Activated naive CD4-positive, alpha-beta T cell treated with anti-CD3 and anti-CD28 coated beads, Interleukin-2, amount 50 U/mL, for 24 hours (primary cell): ENCODE measurements around the gene ARHGAP20.
A peak's percentile ranks its signal among the peaks of the same experiment; 100 is the strongest.

ENCODE experiments used
- H3K27ac Mint-ChIP-seq: one replicate; pipeline ENCODE4 v1.8.0; 2021; ENCODE audit warnings: mild to moderate bottlenecking, mixed read lengths
- H3K27me3 Mint-ChIP-seq: one replicate; pipeline ENCODE4 v1.8.0; 2021; ENCODE audit warnings: mixed read lengths
- H3K36me3 Mint-ChIP-seq: one replicate; pipeline ENCODE4 v1.8.0; 2021; ENCODE audit warnings: mixed read lengths
- H3K4me1 Mint-ChIP-seq: one replicate; pipeline ENCODE4 v1.8.0; 2021; ENCODE audit warnings: mixed read lengths
- H3K4me3 Mint-ChIP-seq: one replicate; pipeline ENCODE4 v1.8.0; 2021; ENCODE audit warnings: mild to moderate bottlenecking, mixed read lengths
- H3K9me3 Mint-ChIP-seq: one replicate; pipeline ENCODE4 v1.8.0; 2021; ENCODE audit warnings: mixed read lengths

Gene ARHGAP20

DNA sequence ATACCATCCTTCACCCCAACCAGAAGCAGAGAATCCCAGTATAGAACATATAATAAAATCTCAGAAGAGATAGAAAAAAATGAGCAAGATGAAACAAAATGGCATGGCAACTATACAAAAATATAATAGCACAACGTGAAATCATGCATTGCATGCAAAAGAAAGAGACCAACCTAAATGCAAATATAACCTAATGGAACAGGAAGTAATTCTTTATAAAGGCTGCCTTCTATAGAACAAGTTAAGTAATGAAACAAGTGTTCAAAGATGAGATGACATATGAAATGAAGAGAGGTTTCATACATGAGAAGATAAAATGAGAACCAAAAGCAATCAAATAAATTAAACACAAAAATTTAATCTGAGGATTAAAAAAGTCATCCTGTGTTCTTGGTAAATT, 18.5 kb upstream of the ARHGAP20 start:
- no peaks in the 10 kb centered on the region for H3K4me1 Mint-ChIP-seq
- H3K27me3 Mint-ChIP-seq, result peaks cover 21% of the 10 kb centered on the region
- H3K4me3 Mint-ChIP-seq, result no peak overlapping the region
- no peaks in the 10 kb centered on the region for H3K36me3 Mint-ChIP-seq
- H3K9me3 Mint-ChIP-seq, result peaks cover 5% of the 10 kb centered on the region
- H3K27ac Mint-ChIP-seq, result no peak overlapping the region

DNA sequence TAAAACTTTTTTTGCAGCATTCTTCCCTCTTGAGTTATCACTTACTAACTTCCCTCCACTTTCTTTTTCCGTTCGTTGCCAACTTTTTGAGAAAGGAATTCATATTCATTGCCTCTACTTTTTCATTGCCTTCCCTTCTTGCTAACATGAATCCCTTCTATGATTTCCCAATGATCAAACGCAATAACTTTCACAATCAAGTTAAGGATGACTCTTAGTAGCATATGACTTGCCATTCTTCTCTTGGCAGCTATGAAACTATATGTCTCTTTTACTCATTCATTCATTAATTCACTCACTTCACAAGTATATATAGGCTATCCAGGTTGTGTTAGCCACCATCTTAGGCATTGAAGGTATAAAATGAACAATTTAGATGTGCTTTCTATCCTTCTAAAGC, 16.6 kb upstream of the ARHGAP20 start:
- H3K27ac Mint-ChIP-seq, result no peak overlapping the region
- H3K4me1 Mint-ChIP-seq, result no peaks in the 10 kb centered on the region
- H3K27me3 Mint-ChIP-seq, result peaks cover 24% of the 10 kb centered on the region
- H3K4me3 Mint-ChIP-seq, result no peak overlapping the region
- H3K9me3 Mint-ChIP-seq, result peaks cover 5% of the 10 kb centered on the region
- no peaks in the 10 kb centered on the region for H3K36me3 Mint-ChIP-seq

DNA sequence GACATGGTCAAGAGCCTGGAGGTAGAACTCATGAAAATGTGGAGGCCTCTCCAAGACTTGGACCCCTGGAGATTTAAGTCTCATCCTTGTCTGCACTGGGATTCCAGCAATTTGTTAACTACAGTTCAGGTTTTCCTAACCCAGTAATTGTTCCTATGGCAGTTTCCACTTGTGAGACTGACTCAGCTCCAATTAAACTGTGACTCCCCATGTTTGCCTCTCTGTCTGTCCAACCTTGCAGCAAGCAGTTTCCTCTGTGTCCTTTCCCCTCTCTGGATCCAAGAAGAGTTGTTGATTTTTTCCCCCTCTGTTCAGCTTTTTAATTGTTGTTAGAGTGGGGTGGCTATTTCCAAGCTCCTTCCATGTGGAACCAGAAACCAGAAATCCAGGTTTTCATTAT, 16.2 kb upstream of the ARHGAP20 start:
- Mint-ChIP-seq H3K9me3 (peaks cover 5% of the 10 kb centered on the region), H3K4me1 (no peaks in the 10 kb centered on the region), H3K27me3 (peaks cover 25% of the 10 kb centered on the region), H3K4me3 (no peak overlapping the region), H3K36me3 (no peaks in the 10 kb centered on the region), H3K27ac (no peak overlapping the region)

DNA sequence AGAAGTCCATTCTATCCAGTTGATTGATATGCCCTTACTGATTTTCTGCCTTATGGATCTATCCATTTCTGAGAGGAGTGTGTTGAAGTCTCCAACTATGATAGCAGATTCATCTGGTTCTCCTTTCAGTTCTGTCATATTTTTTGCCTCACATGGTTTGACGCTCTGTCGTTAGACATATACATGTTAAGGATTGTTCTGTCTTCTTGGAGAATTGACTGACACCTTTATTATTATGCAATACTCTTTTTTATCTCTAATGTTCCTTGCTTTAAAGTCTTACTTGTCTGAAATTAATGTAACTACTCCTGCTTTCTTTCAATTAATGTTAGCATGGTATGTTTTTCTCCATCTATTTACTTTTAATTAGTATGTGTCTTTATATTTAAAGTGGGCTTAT, 12.1 kb upstream of the ARHGAP20 start:
- Mint-ChIP-seq H3K9me3 (peaks cover 5% of the 10 kb centered on the region), H3K27ac (no peak overlapping the region)

DNA sequence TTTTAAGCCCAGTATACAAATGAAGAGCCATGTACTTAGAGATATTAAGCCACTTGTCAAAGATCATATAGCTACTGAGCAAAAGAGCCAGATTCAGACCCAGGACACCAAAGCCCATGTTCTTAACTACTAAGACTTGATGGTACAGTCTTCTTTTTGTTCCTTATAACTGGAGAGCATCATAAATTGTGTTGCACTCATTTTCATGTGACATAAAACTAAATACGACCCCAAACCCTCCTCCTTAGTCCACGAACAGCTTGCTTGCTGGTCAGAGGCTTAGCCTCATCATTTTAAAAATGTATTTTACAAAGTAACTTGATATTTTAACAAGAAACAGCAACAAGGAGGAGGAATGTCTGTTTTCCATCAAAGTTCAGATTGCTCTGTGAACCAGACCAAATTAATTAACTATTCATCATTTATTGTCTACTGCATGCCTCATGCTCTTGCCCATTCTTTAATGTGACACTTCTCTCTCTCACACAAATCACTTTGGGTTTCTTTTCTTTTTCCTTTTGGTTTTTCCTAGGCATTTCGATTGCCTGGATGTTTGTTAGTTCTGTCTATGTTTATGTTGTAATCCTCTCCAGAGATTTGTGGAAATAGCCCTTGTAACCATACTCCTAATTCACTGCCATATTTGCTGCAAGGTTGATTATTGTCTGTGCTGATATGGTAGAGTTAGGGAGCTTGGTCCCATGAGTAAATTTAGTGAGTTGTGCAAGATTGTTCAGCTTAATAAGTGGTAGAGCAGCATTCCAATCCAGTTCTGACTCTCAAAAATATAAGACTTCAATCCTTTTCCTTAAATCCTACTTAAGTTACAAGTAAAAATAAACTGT, 8.4 kb upstream of the ARHGAP20 start:
- Mint-ChIP-seq H3K27me3 (peaks cover 9% of the 10 kb centered on the region), H3K27ac (no peak overlapping the region), H3K36me3 (no peaks in the 10 kb centered on the region), H3K9me3 (no peaks in the 10 kb centered on the region), H3K4me3 (no peak overlapping the region), H3K4me1 (no peaks in the 10 kb centered on the region)

More for the DNA sequence above, 12.1 kb upstream of the ARHGAP20 start:
- Mint-ChIP-seq H3K27me3 (peaks cover 17% of the 10 kb centered on the region), H3K36me3 (no peaks in the 10 kb centered on the region), H3K4me1 (no peaks in the 10 kb centered on the region), H3K4me3 (no peak overlapping the region)

DNA sequence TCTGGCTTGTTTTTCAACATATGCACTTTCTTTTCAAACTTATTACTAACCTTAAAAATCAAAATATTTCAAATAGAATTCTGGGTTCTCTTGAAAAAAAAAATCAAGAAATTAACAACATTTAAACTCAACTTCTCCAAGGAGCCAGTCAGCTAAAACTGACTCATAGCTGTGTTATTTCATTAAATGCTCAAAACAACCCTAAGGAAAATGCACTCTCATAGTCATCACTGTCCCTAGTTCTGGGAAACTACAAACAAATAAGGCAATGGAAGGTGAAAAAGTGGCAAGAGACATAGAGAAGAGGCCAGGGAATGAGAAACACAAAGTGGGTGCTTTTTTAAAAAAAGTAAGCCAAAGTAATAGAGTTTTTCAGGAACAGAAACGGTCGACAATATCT, 4.1 kb upstream of the ARHGAP20 start:
- Mint-ChIP-seq H3K4me3 (no peak overlapping the region), H3K36me3 (no peaks in the 10 kb centered on the region), H3K27me3 (peaks cover 26% of the 10 kb centered on the region), H3K9me3 (no peaks in the 10 kb centered on the region), H3K4me1 (peaks cover 8% of the 10 kb centered on the region), H3K27ac (no peak overlapping the region)

DNA sequence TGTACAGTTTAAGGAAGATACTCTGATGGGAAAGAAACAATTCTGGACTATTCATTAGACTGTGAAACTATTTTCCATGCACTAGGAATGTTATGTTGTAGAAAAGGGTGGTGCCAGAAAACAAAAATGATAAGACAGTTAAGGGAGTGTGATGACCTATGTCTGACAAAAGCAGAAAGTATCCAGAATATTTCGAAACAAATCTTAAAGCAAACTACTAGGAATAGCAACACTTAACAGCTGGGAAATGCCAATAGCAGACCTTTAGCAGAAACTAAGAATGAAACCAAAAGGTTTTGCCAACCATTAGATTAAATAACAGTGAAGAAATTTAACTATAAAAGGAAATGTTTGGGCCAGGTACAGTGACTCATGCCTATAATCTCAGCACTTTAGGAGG, 3.3 kb upstream of the ARHGAP20 start:
- Mint-ChIP-seq H3K27me3 (peaks cover 29% of the 10 kb centered on the region), H3K4me1 (peaks cover 13% of the 10 kb centered on the region), H3K9me3 (no peaks in the 10 kb centered on the region), H3K4me3 (no peak overlapping the region), H3K27ac (no peak overlapping the region), H3K36me3 (peaks cover 1% of the 10 kb centered on the region)

DNA sequence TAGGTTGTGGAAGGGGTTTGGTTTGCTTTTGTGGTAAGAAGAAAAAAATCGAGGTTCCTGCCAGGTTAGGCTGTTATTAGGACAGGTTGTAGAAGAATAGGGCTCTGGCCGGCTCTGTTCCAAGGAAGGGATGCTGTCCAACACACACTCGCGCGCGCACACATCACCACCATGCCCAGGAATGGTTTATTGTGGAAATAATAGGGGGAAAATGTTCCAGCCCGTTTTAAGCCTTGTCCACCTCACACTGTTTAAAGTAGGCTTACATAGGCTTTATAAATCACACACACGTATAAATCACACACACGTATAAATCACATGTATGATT, 1.2 kb upstream of the ARHGAP20 start:
- peaks cover 44% of the 10 kb centered on the region for H3K27me3 Mint-ChIP-seq
- peaks cover 21% of the 10 kb centered on the region for H3K4me1 Mint-ChIP-seq
- no peak overlapping the region for H3K4me3 Mint-ChIP-seq
- no peak overlapping the region for H3K27ac Mint-ChIP-seq
- H3K9me3 Mint-ChIP-seq, result peaks cover 5% of the 10 kb centered on the region
- peaks cover 1% of the 10 kb centered on the region for H3K36me3 Mint-ChIP-seq

DNA sequence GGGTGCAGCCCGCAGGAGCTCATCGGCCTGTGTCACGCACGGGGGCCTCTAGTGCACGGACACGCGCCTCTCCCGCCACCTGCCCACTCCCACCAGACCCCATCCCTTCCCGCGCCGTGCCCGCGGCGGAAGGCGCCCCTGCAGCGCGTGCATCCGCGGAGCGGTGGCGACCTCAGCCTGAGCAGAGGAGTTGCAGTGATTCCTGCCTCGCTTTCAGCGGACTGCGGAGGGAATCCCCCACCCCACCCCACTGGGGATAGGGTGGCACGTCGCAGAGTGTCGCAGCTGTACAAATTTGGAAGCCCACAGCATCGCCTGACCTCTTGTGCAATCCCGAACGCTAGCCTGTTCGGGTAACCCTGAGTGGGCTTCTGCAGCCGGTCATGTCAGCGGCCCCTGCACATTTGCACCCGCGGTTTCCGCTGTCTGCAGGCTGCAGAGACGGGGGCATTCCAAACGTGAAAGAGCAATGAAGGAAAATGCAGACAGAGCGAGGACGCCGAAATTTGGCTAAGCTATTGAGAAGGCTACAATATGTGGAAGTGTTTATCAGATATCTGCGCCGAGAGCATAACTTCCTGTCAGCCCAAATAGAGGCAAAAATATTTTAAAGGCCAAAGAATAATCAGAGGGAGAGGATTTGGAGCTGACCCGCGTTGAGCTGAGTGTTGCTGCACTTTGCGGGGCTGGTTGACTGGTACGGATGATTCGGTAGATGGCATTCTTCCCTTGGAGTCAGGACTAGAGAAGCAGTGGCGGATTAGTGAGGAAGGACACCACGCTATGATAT, 617 bp upstream of the ARHGAP20 start:
- peak overlapping the region; percentile 1 for H3K4me3 Mint-ChIP-seq
- H3K4me1 Mint-ChIP-seq, result peaks cover 21% of the 10 kb centered on the region
- H3K27ac Mint-ChIP-seq, result no peak overlapping the region
- H3K36me3 Mint-ChIP-seq, result peaks cover 1% of the 10 kb centered on the region
- peaks cover 5% of the 10 kb centered on the region for H3K9me3 Mint-ChIP-seq
- H3K27me3 Mint-ChIP-seq, result peaks cover 49% of the 10 kb centered on the region

DNA sequence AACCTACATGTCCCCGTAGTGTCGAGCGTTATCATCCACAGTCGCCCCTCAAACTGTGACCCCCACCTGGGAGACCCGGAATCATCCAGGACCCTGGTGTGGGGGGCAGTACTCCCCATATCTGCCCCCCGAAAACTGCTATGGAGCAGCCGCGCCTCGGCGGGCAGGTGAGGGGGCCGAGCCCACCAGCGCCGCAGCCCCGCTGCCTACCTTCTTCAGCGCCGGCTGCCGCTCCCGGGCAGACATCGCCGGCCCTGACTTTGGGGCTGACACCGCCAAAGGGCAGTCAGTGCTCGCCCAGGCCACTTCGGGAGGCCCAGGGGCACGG, 825 bp downstream of the ARHGAP20 start:
- H3K27ac Mint-ChIP-seq, result no peak overlapping the region
- peaks cover 54% of the 10 kb centered on the region for H3K27me3 Mint-ChIP-seq
- H3K36me3 Mint-ChIP-seq, result peaks cover 1% of the 10 kb centered on the region
- H3K9me3 Mint-ChIP-seq, result peaks cover 5% of the 10 kb centered on the region
- peak overlapping the region; percentile 60 for H3K4me3 Mint-ChIP-seq
- peaks cover 21% of the 10 kb centered on the region for H3K4me1 Mint-ChIP-seq

DNA sequence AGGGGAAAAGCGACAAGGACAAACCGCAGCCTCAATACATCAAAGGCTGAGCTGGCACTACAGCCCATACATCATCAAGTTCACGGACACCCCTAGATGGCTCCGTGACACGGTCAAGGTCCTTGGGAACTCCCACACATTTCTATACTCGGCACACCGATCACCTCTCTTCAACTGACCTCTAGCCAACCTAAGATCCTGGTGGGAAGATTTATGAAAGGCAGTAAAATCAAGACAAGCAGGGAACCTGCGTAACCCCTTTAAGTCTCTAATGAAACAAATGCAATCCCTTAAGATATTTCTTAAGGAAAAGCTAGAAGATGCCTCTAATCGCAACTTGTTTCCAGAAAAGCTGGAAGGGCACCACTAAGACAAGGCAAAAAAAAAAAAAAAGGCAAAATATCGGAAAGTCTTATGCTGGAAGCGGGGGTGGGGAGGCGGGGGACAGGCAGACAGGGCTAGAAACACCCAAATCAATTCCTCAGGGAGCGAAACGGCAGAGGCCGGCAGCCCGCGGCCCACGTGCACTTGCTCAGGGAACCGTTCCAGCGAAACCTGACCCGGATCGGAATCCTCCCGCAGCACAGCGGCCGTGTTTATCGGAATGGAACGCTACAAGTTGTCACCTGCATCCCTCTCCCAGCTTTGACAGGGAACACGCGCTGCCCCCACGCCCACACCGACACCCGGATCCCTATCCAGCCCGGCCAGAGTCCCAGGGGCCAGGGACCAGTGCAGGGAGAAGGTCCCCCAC, 1.4 kb downstream of the ARHGAP20 start:
- Mint-ChIP-seq H3K4me1 (peaks cover 21% of the 10 kb centered on the region), H3K36me3 (peaks cover 1% of the 10 kb centered on the region), H3K27me3 (peaks cover 54% of the 10 kb centered on the region)

DNA sequence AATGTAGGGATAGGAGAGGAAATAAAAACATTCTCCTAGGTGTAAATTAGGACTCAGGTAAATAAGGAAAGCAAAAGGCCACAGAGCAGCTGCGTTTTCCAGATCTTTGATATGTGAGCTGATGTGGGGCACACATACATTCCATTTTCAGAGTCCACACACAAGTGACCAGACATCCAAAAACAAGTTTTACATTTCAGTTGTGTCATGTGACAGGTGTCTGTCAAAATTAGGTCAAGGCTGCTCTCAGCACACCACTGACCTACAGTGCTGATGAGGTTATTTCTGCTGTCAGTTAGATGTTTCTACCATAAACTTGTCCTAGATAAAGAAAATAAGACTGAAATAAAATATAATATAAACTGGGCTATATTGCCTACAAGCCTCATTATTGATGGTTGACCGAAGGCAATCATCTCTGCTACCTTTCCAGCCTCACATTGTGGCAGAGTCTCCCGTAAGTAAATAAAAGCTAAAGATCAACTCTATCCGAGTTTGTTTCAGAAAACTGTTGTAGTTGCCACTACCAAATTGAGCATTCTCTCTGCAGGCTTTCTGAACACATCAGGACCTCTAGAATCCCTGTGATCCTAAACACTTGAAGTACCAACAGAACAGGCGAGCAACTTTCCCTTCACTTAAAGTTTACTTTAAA, 7.9 kb downstream of the ARHGAP20 start:
- Mint-ChIP-seq H3K4me1 (peaks cover under 1% of the 10 kb centered on the region), H3K9me3 (peaks cover 1% of the 10 kb centered on the region), H3K36me3 (no peaks in the 10 kb centered on the region), H3K27me3 (peaks cover 19% of the 10 kb centered on the region), H3K27ac (no peak overlapping the region), H3K4me3 (no peak overlapping the region)

More for the DNA sequence above, 1.4 kb downstream of the ARHGAP20 start:
- H3K4me3 Mint-ChIP-seq, result peak overlapping the region; percentile 81
- H3K27ac Mint-ChIP-seq, result no peak overlapping the region
- peaks cover 5% of the 10 kb centered on the region for H3K9me3 Mint-ChIP-seq

DNA sequence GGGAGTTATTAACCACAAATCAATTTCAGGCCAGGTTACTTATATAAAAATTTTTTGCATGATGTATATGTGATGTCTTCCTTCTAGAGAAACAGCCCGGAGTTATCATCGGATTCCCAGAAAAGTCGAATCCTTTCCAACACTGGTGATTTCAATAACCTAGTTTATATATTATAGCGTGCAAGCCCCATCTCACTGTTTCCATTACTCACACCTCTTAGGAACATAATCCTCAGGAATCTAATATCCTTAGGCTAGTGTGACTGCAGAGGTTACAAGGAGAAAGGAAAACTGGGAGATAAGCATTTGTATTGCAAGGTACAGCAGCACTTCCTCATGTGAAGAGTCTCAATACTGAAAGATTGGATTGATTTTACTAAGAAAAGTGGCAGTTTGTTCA, 20.3 kb downstream of the ARHGAP20 start:
- Mint-ChIP-seq H3K4me3 (no peak overlapping the region), H3K4me1 (no peaks in the 10 kb centered on the region)

DNA sequence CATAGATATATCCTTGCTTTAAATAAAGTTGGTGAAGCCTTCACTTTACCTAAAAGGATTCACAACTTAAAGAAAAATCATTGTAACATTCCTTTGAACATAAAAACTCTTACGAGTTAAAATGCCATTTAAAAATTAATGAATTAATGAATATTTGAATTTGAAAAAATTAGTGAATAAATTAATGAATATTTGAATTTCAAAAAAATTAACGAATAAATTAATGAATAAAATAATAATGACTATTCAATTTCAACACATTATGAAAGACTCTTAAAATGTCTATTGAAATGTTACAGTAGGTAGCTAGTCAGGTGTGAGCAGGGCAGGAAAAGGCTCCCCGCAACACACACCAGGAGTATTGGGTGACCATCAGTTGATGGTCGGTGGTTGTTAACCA, 22.9 kb downstream of the ARHGAP20 start:
- Mint-ChIP-seq H3K36me3 (no peaks in the 10 kb centered on the region), H3K9me3 (no peaks in the 10 kb centered on the region), H3K27ac (no peak overlapping the region), H3K4me3 (no peak overlapping the region), H3K27me3 (peaks cover 2% of the 10 kb centered on the region), H3K4me1 (no peaks in the 10 kb centered on the region)

More for the DNA sequence above, 20.3 kb downstream of the ARHGAP20 start:
- Mint-ChIP-seq H3K27ac (no peak overlapping the region), H3K27me3 (peaks cover 2% of the 10 kb centered on the region), H3K36me3 (no peaks in the 10 kb centered on the region), H3K9me3 (peaks cover 2% of the 10 kb centered on the region)

DNA sequence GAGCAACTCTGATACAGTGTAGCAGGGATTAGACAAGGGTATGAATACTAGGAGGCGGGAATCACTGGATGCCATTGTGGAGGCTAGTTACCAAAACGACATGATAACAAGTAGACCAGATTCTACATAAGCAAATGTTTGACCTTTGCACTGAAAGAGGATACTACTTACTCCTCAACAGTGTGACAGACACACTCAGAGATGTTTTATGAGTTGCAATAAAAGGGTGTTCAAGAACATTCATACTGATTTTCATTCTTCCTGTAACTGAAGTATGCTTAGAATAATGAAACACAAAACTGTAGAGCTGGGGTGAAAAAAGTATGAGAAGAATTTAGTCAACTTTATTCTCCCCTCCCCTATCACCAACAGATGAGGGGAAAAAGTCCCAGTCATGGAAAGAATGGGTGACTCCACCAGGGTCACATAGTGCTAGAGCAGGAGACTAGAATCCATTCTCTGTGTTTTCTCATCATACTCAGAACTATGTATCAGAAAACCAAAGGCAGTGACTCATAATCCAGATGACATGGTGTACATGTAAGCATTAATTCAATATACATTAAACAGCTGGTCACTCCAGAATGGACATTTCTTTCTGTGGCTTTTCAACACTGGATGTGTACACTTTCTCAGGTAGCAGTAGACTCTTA, 32.8 kb downstream of the ARHGAP20 start:
- Mint-ChIP-seq H3K27me3 (peaks cover 4% of the 10 kb centered on the region), H3K27ac (no peak overlapping the region), H3K4me3 (no peak overlapping the region), H3K36me3 (no peaks in the 10 kb centered on the region), H3K9me3 (no peaks in the 10 kb centered on the region), H3K4me1 (no peaks in the 10 kb centered on the region)
